ENCODE data around the gene MAML2. TPM values are rescaled to one million over a fixed set of nuclear protein-coding genes. Genes with fewer than 3 reads are reported as not detected.

MAML2 gene
- total and polyA plus RNA-seq, 9 of the 15 experiments (the other 6 are each of a cell fraction or from before 2014, with no cell fraction given): 0.79 to 6.8 (median 4.8) TPM

DNA sequence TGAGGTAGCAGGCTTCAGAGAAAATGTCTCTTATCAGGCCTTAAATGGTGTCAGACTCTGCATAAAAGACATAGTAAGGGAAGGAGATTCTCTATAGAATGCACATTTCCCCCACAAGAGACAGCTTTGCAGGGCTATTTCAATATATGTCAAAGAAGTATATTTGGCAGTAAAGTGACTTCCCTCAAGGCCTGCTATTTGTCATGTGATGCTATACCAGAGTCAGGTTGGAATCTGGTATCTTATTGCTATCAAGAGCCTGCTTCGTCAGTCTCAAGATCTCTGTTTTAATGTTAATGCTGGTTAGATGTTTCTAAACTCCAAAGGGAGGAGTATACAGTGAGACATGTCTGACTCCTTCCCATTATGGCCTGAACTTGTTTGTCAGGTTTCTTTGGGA, 378.7 kb downstream of the MAML2 start:
- Histone ChIP-seq H3K9me1 (ENCODE audit: control insufficient read depth, insufficient read depth, low read length) (no peaks in the 10 kb centered on the region), H3K4me1 (replicated peaks in 1 of 2; ENCODE audit: control insufficient read depth in 2 of 2, insufficient read depth in 2 of 2, low read length in 2 of 2) (peaks cover 0 to 5% of the 10 kb centered on the region in 2 experiments; a peak in 3 of 5 replicates), H3K27ac (ENCODE audit: extremely low read depth, low read depth, low read length) (no peak overlapping the region), H3K9me3 (replicated peaks; ENCODE audit: control insufficient read depth, insufficient read depth, low read depth, low read length) (no peaks in the 10 kb centered on the region), H3K36me3 (ENCODE audit: control insufficient read depth, insufficient read depth, low read length) (no peaks in the 10 kb centered on the region), H4K20me1 (replicated peaks; ENCODE audit: control insufficient read depth, insufficient read depth, low read length) (no peaks in the 10 kb centered on the region), H3K4me2 (ENCODE audit: insufficient read depth, low read length) (no peak overlapping the region), H3K79me2 (ENCODE audit: control insufficient read depth, insufficient read depth, low read length) (no peaks in the 10 kb centered on the region), H2AFZ (ENCODE audit: low read depth, low read length) (no peak overlapping the region), H3K27me3 (ENCODE audit: control insufficient read depth in 2 of 2, insufficient read depth in 2 of 2, low read length in 2 of 2) (no peaks in the 10 kb centered on the region), H3K4me3 (no peak overlapping the region), H3K9ac (ENCODE audit: insufficient read depth in 1 of 2, low read depth in 2 of 2, low read length in 2 of 2) (no peak overlapping the region)
- ChIA-PET POLR2A (interaction anchor here (0.6 kb wide), 1 partner anchor 26 kb away, joined by 3 read pairs; no protein-coding TSS in a partner anchor), CTCF (ENCODE audit: low intra/inter-chr PET ratio) (no interaction called here)
- ATAC-seq (peak; percentile 43; the same call in 2 of the 3 replicates), FAIRE-seq (no peak), DNase-seq (ENCODE audit: extremely low read depth in 1 of 4, low spot score in 3 of 4) (peak in 1 of 4 experiments; percentile 20)
- no TSS peak for BruUV-seq (replicated peaks)
- TF ChIP-seq ZNF41 (CRISPR knock-in tag; conservative IDR thresholded peaks at IDR 0.05) (no peak), KLF10 (CRISPR knock-in tag; IDR thresholded peaks at IDR 0.05) (no peak), PCBP1 (IDR thresholded peaks at IDR 0.05; ENCODE audit: low read depth, low read length, poor library complexity, severe bottlenecking) (no peak), SRF (CRISPR knock-in tag; IDR thresholded peaks at IDR 0.05) (no peak)
- TF ChIP-seq, protein P1, sequence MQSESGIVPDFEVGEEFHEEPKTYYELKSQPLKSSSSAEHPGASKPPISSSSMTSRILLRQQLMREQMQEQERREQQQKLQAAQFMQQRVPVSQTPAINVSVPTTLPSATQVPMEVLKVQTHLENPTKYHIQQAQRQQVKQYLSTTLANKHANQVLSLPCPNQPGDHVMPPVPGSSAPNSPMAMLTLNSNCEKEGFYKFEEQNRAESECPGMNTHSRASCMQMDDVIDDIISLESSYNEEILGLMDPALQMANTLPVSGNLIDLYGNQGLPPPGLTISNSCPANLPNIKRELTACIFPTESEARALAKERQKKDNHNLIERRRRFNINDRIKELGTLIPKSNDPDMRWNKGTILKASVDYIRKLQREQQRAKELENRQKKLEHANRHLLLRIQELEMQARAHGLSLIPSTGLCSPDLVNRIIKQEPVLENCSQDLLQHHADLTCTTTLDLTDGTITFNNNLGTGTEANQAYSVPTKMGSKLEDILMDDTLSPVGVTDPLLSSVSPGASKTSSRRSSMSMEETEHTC (IDR thresholded peaks at IDR 0.05): no peak
- TF ChIP-seq, protein P2, sequence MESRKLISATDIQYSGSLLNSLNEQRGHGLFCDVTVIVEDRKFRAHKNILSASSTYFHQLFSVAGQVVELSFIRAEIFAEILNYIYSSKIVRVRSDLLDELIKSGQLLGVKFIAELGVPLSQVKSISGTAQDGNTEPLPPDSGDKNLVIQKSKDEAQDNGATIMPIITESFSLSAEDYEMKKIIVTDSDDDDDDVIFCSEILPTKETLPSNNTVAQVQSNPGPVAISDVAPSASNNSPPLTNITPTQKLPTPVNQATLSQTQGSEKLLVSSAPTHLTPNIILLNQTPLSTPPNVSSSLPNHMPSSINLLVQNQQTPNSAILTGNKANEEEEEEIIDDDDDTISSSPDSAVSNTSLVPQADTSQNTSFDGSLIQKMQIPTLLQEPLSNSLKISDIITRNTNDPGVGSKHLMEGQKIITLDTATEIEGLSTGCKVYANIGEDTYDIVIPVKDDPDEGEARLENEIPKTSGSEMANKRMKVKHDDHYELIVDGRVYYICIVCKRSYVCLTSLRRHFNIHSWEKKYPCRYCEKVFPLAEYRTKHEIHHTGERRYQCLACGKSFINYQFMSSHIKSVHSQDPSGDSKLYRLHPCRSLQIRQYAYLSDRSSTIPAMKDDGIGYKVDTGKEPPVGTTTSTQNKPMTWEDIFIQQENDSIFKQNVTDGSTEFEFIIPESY (CRISPR knock-in tag; IDR thresholded peaks at IDR 0.05): no peak
- TF ChIP-seq, protein P3, sequence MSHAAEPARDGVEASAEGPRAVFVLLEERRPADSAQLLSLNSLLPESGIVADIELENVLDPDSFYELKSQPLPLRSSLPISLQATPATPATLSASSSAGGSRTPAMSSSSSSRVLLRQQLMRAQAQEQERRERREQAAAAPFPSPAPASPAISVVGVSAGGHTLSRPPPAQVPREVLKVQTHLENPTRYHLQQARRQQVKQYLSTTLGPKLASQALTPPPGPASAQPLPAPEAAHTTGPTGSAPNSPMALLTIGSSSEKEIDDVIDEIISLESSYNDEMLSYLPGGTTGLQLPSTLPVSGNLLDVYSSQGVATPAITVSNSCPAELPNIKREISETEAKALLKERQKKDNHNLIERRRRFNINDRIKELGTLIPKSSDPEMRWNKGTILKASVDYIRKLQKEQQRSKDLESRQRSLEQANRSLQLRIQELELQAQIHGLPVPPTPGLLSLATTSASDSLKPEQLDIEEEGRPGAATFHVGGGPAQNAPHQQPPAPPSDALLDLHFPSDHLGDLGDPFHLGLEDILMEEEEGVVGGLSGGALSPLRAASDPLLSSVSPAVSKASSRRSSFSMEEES (CRISPR knock-in tag; IDR thresholded peaks at IDR 0.05): peak; percentile 18; the same call in 1 of the 2 replicates
- WGBS (ENCODE audit: insufficient coverage, low coverage, missing lambda C conversion rate): 7% methylated on average over 1 of the region's 1 CpG
- in situ Hi-C loops (cut with MboI) (no loop called here), intact Hi-C loops (cut with micrococcal nuclease) (no loop called here)

Measured in K562 (cell line).